NCI-H2196 treated with DMSO at 0.1 percent for 48 hours (cell line): ENCODE measurements around the gene MAP4K3.

Experiments
- DNase-seq: peaks from one replicate; lab custom pipeline; 2025; ENCODE audit not compliant: unreplicated experiment; lab: John Stamatoyannopoulos, UW

MAP4K3 gene

DNA sequence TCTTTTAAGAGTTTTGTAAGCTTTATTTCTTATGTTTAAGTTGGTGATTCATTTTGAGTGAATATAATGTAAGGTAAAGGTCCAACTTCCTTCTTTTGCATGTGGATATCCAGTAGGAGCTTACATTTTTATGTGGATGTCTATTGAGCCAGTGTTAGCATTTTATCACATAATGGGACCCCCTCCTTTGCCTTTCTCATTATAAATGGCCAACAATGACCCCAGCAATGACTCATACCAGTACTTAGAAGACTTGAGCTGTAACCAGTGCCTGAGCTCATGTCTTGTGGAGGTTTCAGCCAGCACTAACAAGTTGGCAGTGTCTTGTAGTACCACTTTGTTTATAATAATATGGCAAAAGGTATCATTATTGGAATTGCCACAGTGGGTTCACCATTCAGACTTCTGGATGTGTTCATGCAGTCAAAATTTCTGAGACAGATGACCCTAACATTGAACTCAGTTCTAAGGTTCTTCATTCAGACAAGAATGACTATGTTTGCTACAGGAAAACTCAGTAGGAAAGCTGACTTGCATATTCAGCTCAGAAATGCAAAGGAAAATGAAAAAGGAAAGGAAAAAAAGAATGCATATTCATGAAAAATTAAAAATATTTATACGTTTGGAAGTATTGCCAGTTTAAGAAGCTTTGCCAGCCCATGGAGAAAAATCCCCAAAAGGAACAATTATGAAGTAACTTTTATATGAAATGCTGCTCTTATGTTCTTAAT is 234.3 kb downstream of the MAP4K3 start:
- no peak for DNase-seq
